ENCODE results near the gene GATA5. TPM values are rescaled to one million over a fixed set of nuclear protein-coding genes. Genes with fewer than 3 reads are reported as not detected.
A peak's percentile ranks its signal among the peaks of the same experiment; 100 is the strongest.
"Not testable (repeated sequence)": the region's sequence is repeated elsewhere in the genome, so short reads cannot be mapped to it uniquely, and the experiment has no call there.

The GATA5 gene
- total RNA-seq, 2 donors from 2014 or later = 2.5 to 6.7 TPM

GRCh38 chr20:62426699-62427131 is 49.1 kb downstream of the GATA5 start:
- no peak overlapping the region for H3K27ac ChIP-seq (ENCODE audit: low read depth, low read length)
- no peak overlapping the region for H3K4me3 ChIP-seq (ENCODE audit: low read length)
- no peaks in the 10 kb centered on the region for H3K9me3 Mint-ChIP-seq
- H3K9ac ChIP-seq (ENCODE audit: extremely low read depth, low read length, poor library complexity, severe bottlenecking) = no peak overlapping the region
- H3K4me1 Mint-ChIP-seq = peaks cover 15% of the 10 kb centered on the region
- peak overlapping the region; percentile 17 for H3K4me3 Mint-ChIP-seq
- no peak for TF ChIP-seq CTCF (conservative IDR thresholded peaks at IDR 0.05)
- peaks cover 9% of the 10 kb centered on the region for H3K27me3 ChIP-seq (ENCODE audit: control insufficient read depth, insufficient read depth, low read length, poor library complexity, severe bottlenecking)
- peak; percentile 87 for DNase-seq
- no peaks in the 10 kb centered on the region for H3K36me3 Mint-ChIP-seq (ENCODE audit: low read depth)
- no peak overlapping the region for H3K27ac Mint-ChIP-seq
- 60 to 73% methylated on average over 8 to 22 of the region's 22 CpGs for WGBS, 2 experiments (ENCODE audit: insufficient coverage in 1 of 2, insufficient read length in 1 of 2)
- H3K4me1 ChIP-seq (ENCODE audit: control insufficient read depth, insufficient read depth, low read length) = peaks cover 10% of the 10 kb centered on the region
- no peaks in the 10 kb centered on the region for H3K36me3 ChIP-seq (ENCODE audit: control insufficient read depth, insufficient read depth, low read length)
- H3K27me3 Mint-ChIP-seq (ENCODE audit: insufficient read depth) = peaks cover 3% of the 10 kb centered on the region
- H3K9me3 ChIP-seq (ENCODE audit: control insufficient read depth, low read length) = no peaks in the 10 kb centered on the region

GRCh38 chr20:62426059-62426348 is 49.8 kb downstream of the GATA5 start:
- H3K9ac ChIP-seq (ENCODE audit: extremely low read depth, low read length, poor library complexity, severe bottlenecking); H3K4me1 ChIP-seq (ENCODE audit: control insufficient read depth, insufficient read depth, low read length); H3K4me3 Mint-ChIP-seq; H3K9me3 Mint-ChIP-seq; H3K36me3 ChIP-seq (ENCODE audit: control insufficient read depth, insufficient read depth, low read length); H3K27me3 ChIP-seq (ENCODE audit: control insufficient read depth, insufficient read depth, low read length, poor library complexity, severe bottlenecking); H3K36me3 Mint-ChIP-seq (ENCODE audit: low read depth); H3K9me3 ChIP-seq (ENCODE audit: control insufficient read depth, low read length); H3K27ac ChIP-seq (ENCODE audit: low read depth, low read length); DNase-seq; H3K27ac Mint-ChIP-seq; H3K4me3 ChIP-seq (ENCODE audit: low read length); H3K27me3 Mint-ChIP-seq (ENCODE audit: insufficient read depth): not testable (repeated sequence)
- WGBS, 2 experiments (ENCODE audit: insufficient coverage in 1 of 2, insufficient read length in 1 of 2) = 94 to 95% methylated on average over 4 of the region's 4 CpGs
- H3K4me1 Mint-ChIP-seq = peaks cover 13% of the 10 kb centered on the region

GRCh38 chr20:62425281-62426058 is 50.3 kb downstream of the GATA5 start:
- peaks cover 5% of the 10 kb centered on the region for H3K4me1 ChIP-seq (ENCODE audit: control insufficient read depth, insufficient read depth, low read length)
- Mint-ChIP-seq H3K4me1 (peaks cover 10% of the 10 kb centered on the region), H3K27me3 (ENCODE audit: insufficient read depth) (peaks cover 3% of the 10 kb centered on the region), H3K36me3 (ENCODE audit: low read depth) (no peaks in the 10 kb centered on the region), H3K9me3 (no peaks in the 10 kb centered on the region), H3K27ac (no peak overlapping the region), H3K4me3 (no peak overlapping the region)
- 91 to 92% methylated on average over 14 to 21 of the region's 21 CpGs for WGBS, 2 experiments (ENCODE audit: insufficient coverage in 1 of 2, insufficient read length in 1 of 2)
- H3K27me3 ChIP-seq (ENCODE audit: control insufficient read depth, insufficient read depth, low read length, poor library complexity, severe bottlenecking) = peaks cover 4% of the 10 kb centered on the region
- no peak overlapping the region for H3K27ac ChIP-seq (ENCODE audit: low read depth, low read length)
- no peak for TF ChIP-seq CTCF (conservative IDR thresholded peaks at IDR 0.05)
- no peak overlapping the region for H3K4me3 ChIP-seq (ENCODE audit: low read length)
- H3K9me3 ChIP-seq (ENCODE audit: control insufficient read depth, low read length) = no peaks in the 10 kb centered on the region
- no peaks in the 10 kb centered on the region for H3K36me3 ChIP-seq (ENCODE audit: control insufficient read depth, insufficient read depth, low read length)
- DNase-seq = no peak
- H3K9ac ChIP-seq (ENCODE audit: extremely low read depth, low read length, poor library complexity, severe bottlenecking) = no peak overlapping the region
